Muscle of back (tissue), 11 donors: Measurements from ENCODE around the gene SNX30. TPM values are rescaled to one million over a fixed set of nuclear protein-coding genes. Genes with fewer than 3 reads are reported as not detected.

ENCODE experiments used
- DNase-seq, 3 donors: peaks; one replicate each; pipeline versions ENCODE4 v3.0.0 to v3.0.0-alpha.2; 2013
- polyA plus RNA-seq, 10 donors: library from polyadenylated mRNA; unstranded; fragments of 120-200 nt; gene quantifications; one replicate each; pipeline ENCODE4 v1.2.1, GENCODE V29; 2013; ENCODE audit not compliant: insufficient read length in 10 of 10

Gene SNX30
- polyA plus RNA-seq, 10 donors = 8.0 to 11.4 (median 10.4) TPM

DNA sequence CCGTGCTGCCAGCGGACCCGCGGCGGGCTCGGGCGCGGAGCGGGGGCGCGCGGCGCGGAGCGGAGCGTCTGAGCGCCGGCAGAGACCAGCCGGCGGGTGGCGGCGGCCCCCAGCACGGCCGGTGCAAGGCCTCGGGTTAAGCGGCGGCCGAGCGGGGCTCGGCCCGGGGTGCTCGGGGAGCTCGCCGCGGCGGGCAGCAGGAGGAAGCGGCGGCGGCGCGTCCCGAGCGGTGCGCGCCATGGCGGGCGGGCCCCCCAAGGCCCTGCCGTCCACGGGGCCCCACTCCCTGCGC, 150 bp downstream of the SNX30 start:
- DNase-seq = no peak

DNA sequence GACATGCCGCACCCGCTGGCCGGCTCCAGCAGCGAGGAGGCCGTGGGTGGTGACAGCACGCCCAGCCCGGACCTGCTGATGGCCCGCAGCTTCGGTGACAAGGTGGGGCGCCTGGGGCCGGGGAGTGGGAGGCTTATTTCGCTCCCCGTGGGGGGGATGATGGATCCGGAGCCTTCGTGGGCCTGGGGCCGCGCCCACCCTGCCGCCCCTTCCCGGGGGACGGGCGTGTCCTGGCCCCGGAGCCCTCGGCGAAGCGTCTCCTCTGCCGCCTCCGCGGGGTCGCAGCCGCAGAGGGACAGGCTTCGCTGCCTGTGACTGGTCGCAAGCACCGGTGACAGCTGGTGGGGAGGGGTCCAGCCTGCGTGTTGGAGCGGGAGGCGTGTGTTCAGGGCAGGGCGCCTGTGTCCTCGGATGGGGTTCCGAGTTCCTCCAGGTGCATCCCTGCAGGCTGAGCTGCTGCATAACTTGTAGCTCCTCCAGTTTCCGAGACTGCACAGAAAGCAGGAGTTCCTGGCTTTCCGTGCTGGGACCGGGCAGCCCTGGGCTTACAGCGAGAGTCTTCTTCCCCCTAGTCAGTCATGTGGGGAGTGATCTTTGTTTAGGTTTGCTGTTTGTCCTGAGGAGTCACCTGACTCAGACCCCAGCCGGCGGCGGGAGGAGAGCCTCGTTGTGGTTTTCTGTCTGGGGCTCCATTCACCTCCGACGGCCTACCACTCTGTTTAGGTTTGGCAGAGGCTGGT, 666 bp downstream of the SNX30 start:
- DNase-seq = peak; percentile 42 to 81 (median 51)

GRCh38 chr9:112752334-112753125, 2.0 kb downstream of the SNX30 start:
- no peak for DNase-seq

DNA sequence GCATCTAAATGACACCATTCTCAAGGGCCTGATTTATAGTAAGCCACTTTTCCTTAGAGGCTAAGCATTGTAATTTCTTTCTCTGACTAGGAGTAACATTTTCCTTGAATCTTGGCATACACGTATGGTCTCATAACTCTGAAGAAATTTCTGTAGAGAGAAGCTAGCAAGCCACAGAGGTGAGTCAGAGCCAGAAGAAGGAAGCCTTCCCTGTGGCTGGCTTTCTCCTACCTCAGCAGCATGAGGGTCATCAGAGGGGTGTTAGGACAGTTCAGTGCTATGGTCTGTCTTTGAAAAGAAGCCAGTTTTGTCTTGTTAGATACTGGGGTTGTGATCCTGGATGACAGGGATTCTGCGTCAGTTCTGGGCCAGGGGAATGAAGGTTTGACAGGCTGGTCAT, 3.2 kb downstream of the SNX30 start:
- peak in 1 of 3 donors; percentile 74 for DNase-seq

GRCh38 chr9:112754578-112754977, 4.0 kb downstream of the SNX30 start:
- DNase-seq = peak in 1 of 3 donors; percentile 54

DNA sequence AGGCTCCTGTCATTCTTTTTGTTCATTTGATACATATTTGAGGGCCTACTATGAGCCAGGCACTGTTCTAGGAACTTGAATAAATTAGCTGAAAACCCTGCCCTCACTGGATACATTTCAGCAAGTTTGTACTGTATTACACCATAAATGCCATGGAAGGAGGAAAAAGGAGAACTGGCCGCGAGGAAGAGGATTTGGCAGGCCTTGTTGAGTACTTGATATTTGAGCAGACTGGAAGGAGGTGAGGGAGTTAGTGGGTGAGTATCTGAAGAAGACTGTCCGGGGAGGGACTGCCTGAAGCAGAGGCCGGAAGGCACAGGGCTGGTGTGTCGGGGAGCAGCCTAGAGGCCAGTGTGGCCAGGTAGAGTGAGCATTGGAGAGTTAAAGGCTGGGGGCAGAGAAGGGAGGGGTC, 4.5 kb downstream of the SNX30 start:
- no peak for DNase-seq

- no peak for DNase-seq
These were observed 5.1 kb downstream of the SNX30 start for GRCh38 chr9:112755675-112756074.

GRCh38 chr9:112757282-112757883, 6.8 kb downstream of the SNX30 start:
- peak in 1 of 3 donors; percentile 60 for DNase-seq

GRCh38 chr9:112757940-112758339, 7.4 kb downstream of the SNX30 start:
- no peak for DNase-seq

DNA sequence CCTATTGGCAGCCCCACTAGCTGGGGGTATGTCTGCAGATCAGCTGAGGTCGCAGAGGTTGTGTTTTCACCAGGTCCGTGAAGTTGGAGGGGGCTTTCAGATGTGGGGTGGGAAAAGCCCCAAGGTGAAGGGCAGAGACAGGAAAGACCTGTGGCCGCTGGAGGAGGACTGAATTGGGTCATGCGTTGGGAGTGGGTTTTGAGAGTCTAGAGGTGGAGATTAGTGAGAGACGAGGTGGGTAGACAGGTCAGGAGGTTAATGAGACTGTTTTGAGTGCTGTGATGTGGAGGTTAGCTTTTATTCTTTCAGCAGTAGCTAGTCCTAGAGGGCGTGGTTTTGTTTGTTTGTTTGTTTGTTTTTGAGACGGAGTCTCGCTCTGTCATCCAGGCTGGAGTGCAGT, 10.3 kb downstream of the SNX30 start:
- DNase-seq = no peak

DNA sequence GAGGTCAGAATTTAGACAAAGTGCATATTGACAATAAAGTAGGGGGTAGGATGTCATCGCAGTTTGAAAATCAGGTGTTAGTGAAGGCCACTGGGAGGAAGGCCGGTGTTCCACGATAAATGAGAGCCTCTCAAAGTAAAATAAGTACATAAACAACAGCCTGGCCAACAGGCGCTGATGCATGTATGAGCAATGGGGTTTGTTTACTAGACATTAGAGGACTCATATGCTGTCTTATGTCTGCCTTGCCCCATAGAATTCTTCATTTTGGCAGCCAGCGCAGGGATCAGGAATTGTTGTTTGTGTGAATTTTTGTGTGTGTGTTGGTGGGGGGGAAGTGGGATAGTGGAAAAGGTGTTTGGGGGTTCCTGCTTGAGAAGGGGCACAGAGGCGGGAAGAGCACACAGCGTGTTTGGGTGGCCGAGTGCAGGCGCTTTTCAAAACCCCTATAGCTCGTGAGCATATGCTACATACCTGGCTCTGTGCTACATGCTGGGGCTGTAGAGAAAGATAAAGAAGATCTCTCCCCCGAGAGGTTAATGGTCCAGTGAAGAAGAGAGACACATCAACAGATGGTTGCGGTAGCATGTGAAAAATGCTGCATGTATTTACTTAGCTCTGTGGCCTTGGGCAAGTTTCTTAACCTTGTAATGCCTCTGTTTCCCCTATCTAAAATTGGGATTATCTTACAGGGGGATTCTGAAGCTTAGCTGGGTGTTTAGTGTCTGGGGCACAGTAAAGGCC, 11.5 kb downstream of the SNX30 start:
- no peak for DNase-seq

- no peak for DNase-seq
These were observed 12.4 kb downstream of the SNX30 start for GRCh38 chr9:112762726-112763518.

- peak in 1 of 3 donors; percentile 49 for DNase-seq
These were observed 13.8 kb downstream of the SNX30 start for GRCh38 chr9:112764344-112764743.

- DNase-seq = no peak
These were observed 14.3 kb downstream of the SNX30 start for GRCh38 chr9:112764837-112765236.

GRCh38 chr9:112765281-112765680, 14.7 kb downstream of the SNX30 start:
- DNase-seq = no peak

- DNase-seq = peak in 1 of 3 donors; percentile 41
These were observed 21.0 kb downstream of the SNX30 start for GRCh38 chr9:112771359-112772214.

GRCh38 chr9:112772215-112772509, 21.6 kb downstream of the SNX30 start:
- no peak for DNase-seq

DNA sequence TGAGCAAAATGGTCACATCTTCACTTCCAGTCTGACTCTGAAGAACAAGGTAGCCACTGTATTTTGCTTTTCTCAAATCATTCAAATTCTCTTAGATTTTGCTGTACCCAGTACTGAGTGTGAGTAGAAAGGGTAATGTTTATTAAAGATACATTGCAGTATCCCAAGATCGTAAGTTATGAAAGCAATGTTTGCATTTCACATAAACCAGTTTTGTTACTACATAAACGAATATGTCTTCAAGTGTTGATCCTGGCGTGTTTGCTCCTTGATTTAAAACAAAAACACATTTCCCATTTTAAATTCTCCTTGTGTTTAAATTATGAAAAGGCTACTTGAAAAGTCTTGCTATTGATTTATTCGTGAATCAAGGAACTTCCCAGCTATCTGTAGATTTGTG, 22.0 kb downstream of the SNX30 start:
- no peak for DNase-seq

DNA sequence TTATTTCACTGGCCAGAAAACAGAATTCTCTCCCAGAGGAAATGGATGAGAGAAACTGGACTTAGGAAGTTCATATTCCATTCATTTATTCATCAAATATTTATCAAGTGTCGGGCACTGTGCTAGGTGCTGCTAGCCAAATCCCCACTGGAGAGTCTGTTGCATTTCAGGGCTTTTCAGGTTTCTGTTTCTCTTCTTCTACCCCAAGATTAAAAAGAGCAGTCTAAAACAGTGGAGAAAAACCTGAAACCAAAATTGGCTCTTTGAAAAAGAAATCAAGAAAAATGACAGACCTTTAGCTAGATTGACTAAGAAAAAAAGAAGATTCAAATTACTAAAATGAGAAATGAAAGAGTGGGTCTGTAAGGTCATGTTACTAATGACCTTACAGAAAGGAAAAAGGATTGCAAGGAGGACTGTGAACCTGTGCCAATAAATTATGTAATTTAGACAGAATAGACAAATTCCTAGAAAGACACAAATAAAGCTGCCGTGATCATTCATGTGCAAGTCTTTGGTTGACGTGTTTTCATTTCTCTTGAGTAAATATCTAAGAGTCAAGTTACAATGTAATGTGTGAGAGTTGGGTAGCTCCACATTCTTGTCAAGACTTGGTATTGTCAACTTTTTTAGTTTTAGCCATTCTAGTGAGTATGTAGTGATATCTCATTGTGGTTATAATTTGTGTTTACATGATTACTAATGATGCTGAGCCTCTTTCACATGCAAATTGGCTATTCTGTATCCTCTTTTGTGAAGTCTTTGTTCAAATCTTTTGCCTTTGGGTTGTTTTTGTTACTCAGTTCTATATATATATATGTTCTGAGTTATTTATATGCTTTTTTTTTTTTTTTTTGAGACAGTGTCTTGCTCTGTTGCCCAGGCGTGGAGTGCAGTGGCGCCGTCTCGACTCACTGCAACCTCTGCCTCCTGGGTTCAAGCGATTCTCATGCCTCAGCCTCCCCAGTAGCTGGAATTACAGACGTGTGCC, 23.7 kb downstream of the SNX30 start:
- no peak for DNase-seq
